GM10847 (cell line): ENCODE results near the gene HS3ST4.

Source experiments
- POLR2A ChIP-seq: IDR thresholded peaks from 2 replicates; pipeline ENCODE4 v1.6.1; 2011; ENCODE audit not compliant: insufficient read length; ENCODE audit errors: extremely low read depth

Gene HS3ST4

GRCh38 chr16:26041952-26042668, 350.4 kb downstream of the HS3ST4 start:
- TF ChIP-seq POLR2A = no peak

DNA sequence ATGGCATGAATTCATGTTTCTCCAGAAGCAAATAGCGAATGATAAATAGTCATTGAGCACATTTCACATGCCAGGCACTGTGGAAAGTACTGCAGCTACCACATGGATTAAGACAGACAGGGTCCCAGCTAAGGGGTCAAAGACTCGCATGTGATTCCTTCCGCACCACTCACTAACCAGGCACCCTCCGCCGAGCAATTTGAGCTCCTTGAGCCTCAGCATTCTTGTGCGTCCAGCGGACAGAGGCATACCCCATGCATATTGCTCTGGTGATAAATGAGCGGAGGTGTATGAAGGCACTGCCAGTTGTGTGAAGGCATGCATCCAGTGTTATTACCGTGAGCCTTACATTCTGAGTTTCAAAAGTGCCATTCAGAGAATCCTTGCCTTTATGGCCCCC, 358.7 kb downstream of the HS3ST4 start:
- TF ChIP-seq POLR2A = no peak

- no peak for TF ChIP-seq POLR2A
Measured at GRCh38 chr16:26051063-26051462, 359.3 kb downstream of the HS3ST4 start.

GRCh38 chr16:26053889-26054288, 362.1 kb downstream of the HS3ST4 start:
- no peak for TF ChIP-seq POLR2A

DNA sequence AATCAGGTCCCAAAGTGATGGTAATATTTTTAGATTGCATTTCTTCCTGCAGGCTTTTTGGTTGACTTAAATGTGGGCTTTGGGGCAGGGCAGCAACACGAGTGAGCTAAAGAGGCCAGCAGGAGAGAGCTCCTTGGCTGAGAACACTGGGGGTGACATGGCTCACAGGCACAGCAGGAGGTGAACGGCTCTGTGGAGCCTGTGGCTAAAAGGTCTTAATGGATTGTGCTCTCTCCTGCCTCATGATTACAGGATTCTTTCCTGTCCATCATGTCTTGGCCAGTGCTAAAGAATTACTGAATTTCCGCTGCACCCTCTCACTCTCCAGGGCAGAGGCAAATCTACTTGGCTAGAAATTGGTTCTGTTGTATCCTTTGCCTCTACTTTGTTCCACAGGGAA, 366.6 kb downstream of the HS3ST4 start:
- no peak for TF ChIP-seq POLR2A

- no peak for TF ChIP-seq POLR2A
Measured at GRCh38 chr16:26070302-26071100, 378.7 kb downstream of the HS3ST4 start.

DNA sequence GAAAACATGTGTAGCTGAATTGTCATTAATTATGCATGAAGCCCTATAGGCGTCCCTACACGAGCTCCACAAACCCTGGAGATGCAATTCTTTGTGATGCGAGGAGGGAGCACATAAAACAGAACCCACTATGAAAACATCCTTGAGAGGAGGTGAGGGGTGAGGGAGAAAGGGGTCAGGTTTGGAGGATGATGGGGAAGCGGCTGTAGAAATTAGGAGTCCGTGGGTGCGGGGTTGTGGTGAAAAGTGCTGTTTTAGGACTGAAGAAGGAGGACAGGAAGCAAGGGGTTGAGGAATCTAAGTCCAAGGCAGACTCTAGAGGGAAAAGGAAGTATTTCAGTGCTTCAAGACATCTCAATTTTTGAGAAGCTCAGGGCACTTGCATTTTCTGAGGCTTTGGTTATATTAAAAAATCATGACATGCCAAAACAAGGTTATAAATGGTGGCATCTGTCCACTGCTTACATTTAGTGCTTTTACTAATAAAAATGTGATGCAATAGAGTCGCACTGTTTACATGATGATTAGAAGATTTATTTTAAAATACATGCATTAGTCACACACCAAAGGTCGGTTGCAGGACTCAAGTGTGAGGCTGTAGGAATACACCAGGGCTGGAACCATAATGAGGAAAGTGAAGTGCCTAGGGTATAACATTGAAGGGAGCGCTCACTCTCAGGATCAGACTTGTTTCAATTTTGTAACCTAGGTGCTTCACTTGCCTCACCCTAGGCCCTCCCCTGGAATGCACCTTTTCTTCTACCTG, 379.5 kb downstream of the HS3ST4 start:
- TF ChIP-seq POLR2A = no peak

DNA sequence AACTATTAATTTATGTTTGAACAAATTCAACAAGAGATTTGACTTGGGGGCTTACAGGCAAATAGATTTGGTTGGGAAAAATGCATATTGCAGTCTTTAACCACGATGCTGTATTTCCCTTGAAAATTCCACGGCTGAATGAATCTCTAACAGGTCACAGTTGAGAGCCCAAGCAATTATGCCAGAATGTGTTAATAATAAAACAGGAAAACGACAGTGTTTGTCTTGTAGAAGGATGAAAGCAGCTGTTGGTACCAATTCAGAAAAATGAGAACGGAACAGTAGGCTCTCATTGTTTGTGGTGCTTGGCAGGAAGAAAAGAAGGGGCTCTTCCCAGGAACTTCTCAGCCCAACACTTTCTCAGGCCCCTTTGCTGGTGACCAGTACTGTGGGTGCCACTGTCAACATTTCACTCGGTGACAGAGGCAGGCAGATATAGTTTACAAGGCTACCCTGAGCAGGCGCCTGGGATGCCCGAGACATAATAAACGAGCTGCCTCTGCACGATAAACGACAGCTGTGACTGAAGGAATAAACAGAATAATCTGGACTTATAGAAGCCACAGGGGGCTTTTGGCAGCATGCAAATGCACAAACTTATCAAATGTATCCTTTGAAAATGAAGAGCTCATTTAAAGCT, 387.1 kb downstream of the HS3ST4 start:
- TF ChIP-seq POLR2A = no peak

DNA sequence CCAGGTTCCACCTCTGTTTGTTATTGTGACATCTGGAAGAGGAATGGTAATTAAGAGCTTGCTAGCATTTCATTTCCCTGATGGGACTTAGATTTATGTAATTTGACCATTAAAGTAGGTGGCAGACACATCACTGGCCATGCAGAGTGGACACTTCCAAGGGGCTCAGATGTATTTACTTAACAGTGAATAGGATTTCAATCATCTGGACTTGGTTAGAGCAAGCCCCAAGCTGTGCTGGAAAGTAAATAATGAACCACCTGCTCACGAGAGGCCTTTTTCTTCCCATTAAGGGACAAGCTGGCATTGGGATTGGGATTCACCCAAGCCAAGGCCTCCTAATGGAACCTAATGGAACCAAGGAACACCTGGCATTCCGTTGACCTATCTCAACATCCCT, 395.3 kb downstream of the HS3ST4 start:
- no peak for TF ChIP-seq POLR2A

DNA sequence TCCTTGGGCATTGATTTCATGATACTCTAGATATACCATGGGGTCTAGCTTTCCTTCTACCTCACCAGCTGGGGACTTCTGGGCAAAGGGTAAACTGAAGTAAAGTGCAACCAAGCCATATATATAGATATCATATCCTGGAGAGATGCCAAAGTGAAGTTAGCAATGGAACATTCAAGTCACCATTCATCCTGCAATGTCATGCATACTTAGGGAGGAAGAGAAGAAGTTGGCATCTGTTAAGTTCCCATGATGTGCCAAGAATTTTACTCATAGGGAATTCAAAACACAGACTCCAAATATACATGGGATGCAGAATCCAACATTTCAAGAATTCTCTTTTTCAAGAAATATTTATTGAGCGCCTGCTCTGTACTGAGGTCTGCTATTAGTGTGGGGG, 399.8 kb downstream of the HS3ST4 start:
- TF ChIP-seq POLR2A = no peak

DNA sequence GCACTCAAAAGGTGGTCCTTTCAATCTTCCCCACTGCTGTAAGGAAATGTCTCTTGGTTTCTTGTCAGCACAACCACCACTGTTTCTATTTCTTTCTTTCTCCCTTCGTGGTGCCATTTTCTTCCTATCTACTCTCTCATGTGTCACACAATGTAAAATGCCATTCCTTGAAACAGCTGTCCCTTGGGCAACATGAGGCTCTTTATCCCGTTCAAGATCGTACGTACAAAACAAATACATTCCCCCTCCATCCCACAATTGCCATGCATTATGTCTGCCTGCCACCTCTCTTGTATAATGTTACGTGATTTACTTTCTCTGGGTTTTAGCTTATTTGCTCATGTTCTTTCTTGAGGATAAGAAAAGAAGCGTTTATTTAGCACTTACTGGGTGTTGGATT, 410.6 kb downstream of the HS3ST4 start:
- no peak for TF ChIP-seq POLR2A

DNA sequence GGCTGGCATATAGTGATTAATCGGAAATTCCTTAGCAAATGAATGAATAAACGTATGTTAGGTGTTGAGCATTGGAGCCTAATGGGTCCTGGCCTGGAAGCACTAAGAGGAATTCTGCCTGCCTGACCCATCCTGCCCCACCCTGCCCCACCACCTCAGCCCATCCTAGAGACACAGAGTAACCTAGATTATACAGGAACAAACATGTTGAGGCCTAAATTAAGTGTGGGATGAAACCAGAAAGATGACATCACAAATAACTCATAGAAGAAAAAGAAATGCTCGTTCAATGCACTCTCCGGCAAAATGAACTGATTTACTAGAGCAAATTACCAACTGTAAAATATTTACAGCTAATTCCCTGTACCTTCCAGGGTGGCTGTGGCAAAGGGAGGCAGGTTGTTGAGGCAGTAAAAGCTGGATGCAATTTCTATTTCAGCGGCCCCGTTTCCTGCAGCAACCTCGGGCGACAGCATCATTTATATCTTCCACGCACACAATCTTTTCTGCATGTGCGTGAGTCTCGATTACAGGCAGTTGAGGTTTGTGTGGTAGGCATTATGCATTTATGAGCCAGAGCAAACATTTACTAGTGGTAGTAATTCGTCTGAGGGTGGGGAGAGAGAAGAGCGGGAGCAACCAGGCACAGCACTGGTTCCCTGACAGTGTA, 417.2 kb downstream of the HS3ST4 start:
- TF ChIP-seq POLR2A = no peak

DNA sequence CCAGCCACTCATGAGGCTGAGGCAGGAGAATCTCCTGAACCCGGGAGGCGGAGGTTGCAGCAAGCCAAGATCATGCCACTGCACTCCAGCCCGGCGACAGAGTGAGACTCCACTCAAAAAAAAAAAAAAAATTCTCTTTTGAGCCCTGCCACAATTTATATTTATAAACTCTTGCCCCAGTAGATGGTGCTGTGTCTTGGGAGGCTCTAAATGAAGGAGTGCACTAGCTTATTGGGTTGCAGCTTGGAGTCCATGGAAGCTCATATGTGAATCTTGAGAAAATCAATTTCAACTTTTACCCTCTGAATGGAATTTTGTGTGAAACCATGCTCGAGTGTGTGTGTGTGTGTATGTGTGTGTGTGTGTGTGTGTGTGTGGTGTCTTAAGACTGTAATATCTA, 420.1 kb downstream of the HS3ST4 start:
- TF ChIP-seq POLR2A = no peak

DNA sequence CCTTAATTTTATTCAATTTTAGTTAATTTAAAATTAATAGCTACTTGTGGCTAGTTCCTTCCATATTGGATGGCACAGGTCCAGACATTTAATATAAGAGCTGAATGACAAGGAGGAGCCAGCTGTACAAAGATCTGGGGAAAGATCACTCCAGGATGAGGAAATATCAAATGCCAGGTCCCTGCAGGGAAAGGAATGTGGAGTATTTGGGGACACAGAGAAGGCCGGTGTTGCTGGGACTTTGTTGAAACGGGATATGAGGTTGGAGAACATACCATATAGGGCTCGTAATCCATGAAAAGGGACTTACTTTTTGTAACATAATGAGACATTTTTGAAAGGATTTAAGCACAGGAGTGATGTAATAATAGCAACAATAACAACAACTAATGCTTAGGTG, 426.8 kb downstream of the HS3ST4 start:
- TF ChIP-seq POLR2A = no peak

DNA sequence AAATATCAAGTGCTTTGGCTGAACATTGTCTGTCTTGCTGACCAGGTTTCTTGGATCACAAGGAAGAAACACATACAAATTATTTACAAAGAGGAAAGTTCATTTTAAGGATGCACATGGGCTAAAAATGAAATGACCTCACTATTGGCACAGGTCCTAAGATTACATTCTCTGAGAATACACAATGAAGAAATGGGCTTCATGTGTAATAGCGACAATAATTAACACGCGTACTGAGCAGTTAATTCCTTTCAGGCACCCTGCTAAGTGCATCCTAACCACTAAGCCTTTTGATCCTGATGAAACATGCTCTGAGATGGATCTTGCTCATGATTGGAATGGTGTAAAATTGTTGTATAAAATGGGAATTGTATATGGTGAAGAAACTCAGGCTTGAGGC, 429.0 kb downstream of the HS3ST4 start:
- no peak for TF ChIP-seq POLR2A

DNA sequence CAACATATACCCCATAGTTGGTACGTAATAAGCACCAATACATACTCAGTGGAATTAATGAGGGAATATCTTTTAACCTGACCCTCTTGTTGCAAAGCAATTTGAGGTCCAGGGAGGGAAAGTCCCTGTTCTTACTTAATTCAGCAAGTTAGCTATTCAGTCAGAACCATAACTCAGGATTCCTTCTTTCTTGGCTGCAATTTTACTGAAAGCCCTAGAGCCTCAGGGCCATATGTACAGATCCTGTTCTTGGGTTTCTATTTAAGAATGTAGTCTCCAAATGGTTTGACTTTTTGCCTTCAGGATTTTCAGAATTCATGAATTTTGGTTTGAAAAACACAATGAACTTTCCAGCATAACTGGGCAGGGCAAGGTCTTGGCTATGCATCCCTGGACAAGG, 436.5 kb downstream of the HS3ST4 start:
- no peak for TF ChIP-seq POLR2A

DNA sequence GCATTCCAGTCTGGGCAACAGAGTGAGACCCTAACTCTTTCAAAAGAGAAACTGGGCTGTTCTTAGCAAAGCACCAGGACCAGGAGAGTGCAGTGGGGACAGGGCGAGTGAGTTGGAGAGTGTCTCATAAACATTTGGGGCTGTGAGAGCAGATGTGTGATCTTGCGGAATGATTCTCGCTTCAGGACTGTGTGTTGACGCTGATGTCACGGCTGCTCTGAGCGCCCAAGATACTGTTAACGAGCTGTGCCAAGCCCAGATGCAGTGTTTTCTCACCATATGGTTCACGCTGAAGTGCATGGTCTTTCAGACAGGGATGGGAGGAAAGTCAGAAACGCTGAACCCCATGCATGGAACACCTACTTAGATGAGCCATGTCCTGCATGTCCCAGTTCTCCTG, 438.2 kb downstream of the HS3ST4 start:
- TF ChIP-seq POLR2A = no peak
